ENCODE results near the gene LYSMD4.
"Not testable (repeated sequence)": the region's sequence is repeated elsewhere in the genome, so short reads cannot be mapped to it uniquely, and the experiment has no call there.

- not testable (repeated sequence) for TF ChIP-seq TAF1 (IDR thresholded peaks at IDR 0.05; ENCODE audit: borderline replicate concordance, low read depth, low read length); POLR2AphosphoS5 (IDR thresholded peaks at IDR 0.05; ENCODE audit: low read depth, low read length)
Observed at GRCh38 chr15:99734040-99734291, 729 bp upstream of the LYSMD4 start.

Data from GM12892 (cell line).